Testis (tissue), 3 donors: Measurements from ENCODE around the gene PROK1. TPM values are rescaled to one million over a fixed set of nuclear protein-coding genes. Genes with fewer than 3 reads are reported as not detected.

ENCODE experiments used
- DNase-seq: peaks from one replicate; pipeline ENCODE4 v3.0.0-alpha.2; 2019
- H3K27ac ChIP-seq, 2 donors: fragments of 200-600 bp; sonication (generic); one replicate each; pipeline ENCODE4 v1.5.1; 2019
- H3K27me3 ChIP-seq: fragments of 200-600 bp; sonication (generic); one replicate; pipeline ENCODE4 v1.5.1; 2019
- H3K36me3 ChIP-seq: fragments of 200-600 bp; sonication (generic); one replicate; pipeline ENCODE4 v1.5.1; 2017; ENCODE audit warnings: low read depth; ENCODE audit errors: missing control alignments
- H3K4me1 ChIP-seq: fragments of 200-600 bp; sonication (generic); one replicate; pipeline ENCODE4 v1.5.1; 2019
- H3K4me3 ChIP-seq, 2 donors: fragments of 200-600 bp; sonication (generic); one replicate each; pipeline ENCODE4 v1.5.1; 2017 to 2019
- H3K9me3 ChIP-seq: fragments of 200-600 bp; sonication (generic); one replicate; pipeline ENCODE4 v1.5.1; 2017
- POLR2A ChIP-seq: fragments of 450-650 bp; IDR thresholded peaks from one replicate; pipeline ENCODE4 v1.6.1; 2017; ENCODE audit warnings: antibody characterized with exemption, mild to moderate bottlenecking, moderate library complexity
- WGBS, 2 donors: methylation state at CpG; one replicate each; pipeline ENCODE4 v1.1.5; 2018; 5-methylcytosine and 5-hydroxymethylcytosine counted together
- intact Hi-C: fragments of 100-400 bp; cut with DNase I; formaldehyde crosslinking; loops from one replicate; pipeline ENCODE4 v1.15.1; 2023; ENCODE audit warnings: low total_unique reads
- polyA plus RNA-seq: library from polyadenylated mRNA; stranded (reverse); fragments of 350-450 nt; fragmentation: Illumina TruSeq; extraction: RNeasy Lipid Tissue Mini Kit (QIAGEN cat#74804); gene quantifications from one replicate; pipeline ENCODE4 v1.2.3, GENCODE V29; 2014; ENCODE audit warnings: low read depth, low replicate concordance; ENCODE audit not compliant: insufficient read depth
- total RNA-seq, 2 donors: library from RNA; depleted of rRNA; stranded (reverse); fragments of >200 nt; gene quantifications; one replicate each; pipeline ENCODE4 v1.2.3, GENCODE V29; 2016
- TF ChIP-seq, protein P1 (sequence below), 3 experiments: fragments of 450-650 bp in 2 of 3; fragments of 200-600 bp in 1 of 3; sonication (generic) in 1 of 3; IDR thresholded peaks; one replicate each; pipeline ENCODE4 v1.5.1; 2016 to 2019; ENCODE audit warnings: antibody characterized with exemption in 3 of 3, mild to moderate bottlenecking in 2 of 3, moderate library complexity in 1 of 3

Gene PROK1
- total and polyA plus RNA-seq, 3 donors from 2014 or later = 50.4 to 85.5 (median 70.6) TPM

DNA sequence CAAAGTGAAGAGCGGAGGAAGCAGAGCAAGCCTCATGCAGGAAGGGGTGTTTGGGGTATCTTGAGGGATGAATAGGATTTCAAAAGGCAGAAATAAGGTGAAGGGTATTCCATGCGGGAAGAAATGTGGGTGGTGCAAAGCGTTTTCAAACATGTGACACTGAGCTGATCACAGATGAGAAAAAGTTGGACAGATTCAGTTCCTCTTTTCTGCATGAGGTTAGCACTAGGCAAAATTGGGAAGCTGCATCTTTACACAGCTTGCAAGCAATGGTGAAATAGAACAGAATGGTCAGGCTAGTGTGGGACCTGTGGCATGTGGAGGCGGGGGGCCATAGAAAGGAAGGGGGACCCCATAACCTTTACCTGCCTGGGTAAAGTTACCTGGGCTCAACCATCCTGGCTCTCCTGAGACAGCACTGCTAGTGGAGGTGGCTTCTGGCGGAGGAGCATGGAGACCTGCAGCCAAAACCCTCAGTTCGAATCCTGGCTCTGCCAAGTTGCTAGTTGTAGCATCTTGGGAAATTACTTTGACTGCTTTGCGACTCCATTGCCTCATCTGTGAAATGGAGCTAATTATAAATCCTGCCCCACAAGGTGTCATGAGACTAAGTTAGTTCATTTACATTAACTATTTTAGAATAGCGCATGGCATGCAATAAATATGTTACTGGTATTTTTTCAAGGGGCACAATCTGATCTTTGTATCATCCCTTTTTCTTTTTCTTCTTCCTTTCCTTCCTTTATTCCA, 51.6 kb downstream of the PROK1 start:
- intact Hi-C loops = no loop called here
- no peaks in the 10 kb centered on the region for H3K36me3 ChIP-seq

DNA sequence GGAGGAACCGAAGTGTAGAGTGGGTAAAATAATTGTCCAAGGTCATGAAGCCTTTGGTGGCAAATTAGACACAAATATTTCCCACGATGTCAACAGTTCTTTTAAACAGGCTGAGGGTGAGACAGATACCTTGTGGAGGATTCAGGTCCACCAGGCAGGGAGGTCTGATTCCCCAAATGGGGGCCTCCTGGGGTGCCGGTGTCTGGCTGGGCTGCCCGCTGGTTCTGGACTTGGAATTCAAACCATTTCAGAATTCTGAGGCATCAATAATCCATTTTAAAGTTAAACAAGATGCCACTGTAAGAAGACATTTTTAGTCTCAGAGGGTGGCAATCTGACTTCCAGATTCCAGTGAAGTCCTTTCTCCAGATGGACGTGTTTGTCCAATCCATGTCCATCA, 52.5 kb downstream of the PROK1 start:
- Histone ChIP-seq H3K4me1 (no peaks in the 10 kb centered on the region), H3K4me3 (no peak overlapping the region), H3K9me3 (no peaks in the 10 kb centered on the region), H3K27ac (no peak overlapping the region), H3K36me3 (no peaks in the 10 kb centered on the region), H3K27me3 (no peaks in the 10 kb centered on the region)
- TF ChIP-seq, protein P1, sequence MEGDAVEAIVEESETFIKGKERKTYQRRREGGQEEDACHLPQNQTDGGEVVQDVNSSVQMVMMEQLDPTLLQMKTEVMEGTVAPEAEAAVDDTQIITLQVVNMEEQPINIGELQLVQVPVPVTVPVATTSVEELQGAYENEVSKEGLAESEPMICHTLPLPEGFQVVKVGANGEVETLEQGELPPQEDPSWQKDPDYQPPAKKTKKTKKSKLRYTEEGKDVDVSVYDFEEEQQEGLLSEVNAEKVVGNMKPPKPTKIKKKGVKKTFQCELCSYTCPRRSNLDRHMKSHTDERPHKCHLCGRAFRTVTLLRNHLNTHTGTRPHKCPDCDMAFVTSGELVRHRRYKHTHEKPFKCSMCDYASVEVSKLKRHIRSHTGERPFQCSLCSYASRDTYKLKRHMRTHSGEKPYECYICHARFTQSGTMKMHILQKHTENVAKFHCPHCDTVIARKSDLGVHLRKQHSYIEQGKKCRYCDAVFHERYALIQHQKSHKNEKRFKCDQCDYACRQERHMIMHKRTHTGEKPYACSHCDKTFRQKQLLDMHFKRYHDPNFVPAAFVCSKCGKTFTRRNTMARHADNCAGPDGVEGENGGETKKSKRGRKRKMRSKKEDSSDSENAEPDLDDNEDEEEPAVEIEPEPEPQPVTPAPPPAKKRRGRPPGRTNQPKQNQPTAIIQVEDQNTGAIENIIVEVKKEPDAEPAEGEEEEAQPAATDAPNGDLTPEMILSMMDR (IDR thresholded peaks at IDR 0.05) = no peak
- TF ChIP-seq POLR2A = no peak
- 83% methylated on average over 5 of the region's 5 CpGs for WGBS, 2 donors
- intact Hi-C loops = no loop called here
- DNase-seq = no peak

More for the DNA sequence above, 51.6 kb downstream of the PROK1 start:
- Histone ChIP-seq H3K4me3 (no peak overlapping the region), H3K9me3 (no peaks in the 10 kb centered on the region), H3K27ac (no peak overlapping the region), H3K27me3 (no peaks in the 10 kb centered on the region), H3K4me1 (no peaks in the 10 kb centered on the region)
- TF ChIP-seq, protein P1 (IDR thresholded peaks at IDR 0.05) = no peak
- TF ChIP-seq POLR2A = no peak
- 75 to 79% methylated on average over 8 of the region's 8 CpGs for WGBS, 2 donors
- DNase-seq = no peak

- TF ChIP-seq, protein P1 (IDR thresholded peaks at IDR 0.05) = no peak
- TF ChIP-seq POLR2A = no peak
- no peak overlapping the region for H3K27ac ChIP-seq
- DNase-seq = no peak
- no peaks in the 10 kb centered on the region for H3K4me1 ChIP-seq
- intact Hi-C loops = no loop called here
- H3K27me3 ChIP-seq = no peaks in the 10 kb centered on the region
- H3K36me3 ChIP-seq = no peaks in the 10 kb centered on the region
- 44 to 79% methylated on average over 2 to 7 of the region's 7 CpGs for WGBS, 2 donors
- no peaks in the 10 kb centered on the region for H3K9me3 ChIP-seq
- no peak overlapping the region for H3K4me3 ChIP-seq
Observed at GRCh38 chr1:110504226-110504625, 53.3 kb downstream of the PROK1 start.

GRCh38 chr1:110505596-110505995, 54.6 kb downstream of the PROK1 start:
- intact Hi-C loops = no loop called here
- no peak overlapping the region for H3K4me3 ChIP-seq
- TF ChIP-seq, protein P1 (IDR thresholded peaks at IDR 0.05) = no peak
- TF ChIP-seq POLR2A = no peak
- H3K4me1 ChIP-seq = no peaks in the 10 kb centered on the region
- no peaks in the 10 kb centered on the region for H3K27me3 ChIP-seq
- DNase-seq = no peak
- H3K9me3 ChIP-seq = no peaks in the 10 kb centered on the region
- 41 to 47% methylated on average over 2 to 3 of the region's 3 CpGs for WGBS, 2 donors
- no peak overlapping the region for H3K27ac ChIP-seq
- H3K36me3 ChIP-seq = no peaks in the 10 kb centered on the region

DNA sequence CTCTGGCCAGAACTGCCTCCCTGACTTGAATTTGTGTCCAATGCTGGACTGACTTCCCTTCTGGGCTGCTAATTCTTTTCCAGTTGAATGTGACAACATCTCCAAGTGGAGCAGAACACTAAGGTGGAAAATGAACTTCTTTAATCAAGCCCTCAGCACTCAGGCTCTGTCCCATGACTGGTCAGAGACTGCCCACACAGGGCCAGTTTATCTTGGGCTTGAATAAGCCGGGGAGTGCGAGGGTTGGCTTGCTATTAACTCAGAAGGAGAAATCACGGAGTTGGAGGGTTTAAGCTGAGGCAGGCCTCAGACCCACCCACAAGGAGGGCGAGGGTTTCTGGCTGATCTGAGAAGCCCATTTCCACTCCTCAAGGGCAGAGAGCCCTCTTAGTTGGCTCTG, 55.6 kb downstream of the PROK1 start:
- WGBS, 2 donors = 68 to 78% methylated on average over 3 to 4 of the region's 4 CpGs
- TF ChIP-seq, protein P1 (IDR thresholded peaks at IDR 0.05) = no peak
- TF ChIP-seq POLR2A = no peak

More for the DNA sequence above, 55.6 kb downstream of the PROK1 start:
- Histone ChIP-seq H3K4me3 (no peak overlapping the region), H3K36me3 (no peaks in the 10 kb centered on the region), H3K9me3 (no peaks in the 10 kb centered on the region), H3K27ac (no peak overlapping the region), H3K27me3 (no peaks in the 10 kb centered on the region), H3K4me1 (no peaks in the 10 kb centered on the region)
- intact Hi-C loops = no loop called here
- no peak for DNase-seq
